ENCODE measurements around the gene PLXNA4. TPM values are rescaled to one million over a fixed set of nuclear protein-coding genes. Genes with fewer than 3 reads are reported as not detected.

PLXNA4 gene
- polyA plus RNA-seq, 1 donor (not counting 4 experiments of a cell fraction or from before 2014, with no cell fraction given): 0.01 TPM

- Histone ChIP-seq H3K4me2 (ENCODE audit: control insufficient read depth, extremely low read depth, insufficient read depth, low read depth, low read length) (no peak overlapping the region), H3K27me3 (ENCODE audit: control insufficient read depth, extremely low read depth, insufficient read depth, low read length) (peaks cover 9% of the 10 kb centered on the region), H2AFZ (ENCODE audit: control insufficient read depth, low read length) (no peak overlapping the region), H3K4me1 (ENCODE audit: control insufficient read depth, extremely low read depth, insufficient read depth, low read length) (no peaks in the 10 kb centered on the region), H3K79me2 (ENCODE audit: control insufficient read depth, insufficient read depth, low read length) (no peaks in the 10 kb centered on the region), H4K20me1 (ENCODE audit: control insufficient read depth, extremely low read depth, insufficient read depth, low read length) (no peaks in the 10 kb centered on the region), H3K9me3 (ENCODE audit: control insufficient read depth, low read depth, low read length) (no peaks in the 10 kb centered on the region), H3K4me3 (ENCODE audit: control insufficient read depth in 2 of 3, extremely low read depth in 1 of 3, insufficient read depth in 2 of 3, low read depth in 1 of 3, low read length in 3 of 3) (no peak overlapping the region), H3K9ac (ENCODE audit: control insufficient read depth, extremely low read depth, insufficient read depth, low read length) (no peak overlapping the region), H3K36me3 (ENCODE audit: control insufficient read depth in 2 of 2, extremely low read depth in 1 of 2, insufficient read depth in 2 of 2, low read length in 2 of 2) (no peaks in the 10 kb centered on the region), H3K9me1 (ENCODE audit: control insufficient read depth, extremely low read depth, insufficient read depth, low read length) (no peaks in the 10 kb centered on the region), H3K27ac (ENCODE audit: control insufficient read depth, insufficient read depth, low read length) (no peak overlapping the region)
- FAIRE-seq (no peak), DNase-seq (ENCODE audit: low read depth, low spot score) (no peak)
- dilution Hi-C loops (cut with MboI; ENCODE audit: extremely low pct_ligation_motif_present, low sequenced_read_pairs): no loop called here
- TF ChIP-seq EZH2 (IDR thresholded peaks at IDR 0.05; ENCODE audit: low read length): no peak
- TF ChIP-seq, protein P1, sequence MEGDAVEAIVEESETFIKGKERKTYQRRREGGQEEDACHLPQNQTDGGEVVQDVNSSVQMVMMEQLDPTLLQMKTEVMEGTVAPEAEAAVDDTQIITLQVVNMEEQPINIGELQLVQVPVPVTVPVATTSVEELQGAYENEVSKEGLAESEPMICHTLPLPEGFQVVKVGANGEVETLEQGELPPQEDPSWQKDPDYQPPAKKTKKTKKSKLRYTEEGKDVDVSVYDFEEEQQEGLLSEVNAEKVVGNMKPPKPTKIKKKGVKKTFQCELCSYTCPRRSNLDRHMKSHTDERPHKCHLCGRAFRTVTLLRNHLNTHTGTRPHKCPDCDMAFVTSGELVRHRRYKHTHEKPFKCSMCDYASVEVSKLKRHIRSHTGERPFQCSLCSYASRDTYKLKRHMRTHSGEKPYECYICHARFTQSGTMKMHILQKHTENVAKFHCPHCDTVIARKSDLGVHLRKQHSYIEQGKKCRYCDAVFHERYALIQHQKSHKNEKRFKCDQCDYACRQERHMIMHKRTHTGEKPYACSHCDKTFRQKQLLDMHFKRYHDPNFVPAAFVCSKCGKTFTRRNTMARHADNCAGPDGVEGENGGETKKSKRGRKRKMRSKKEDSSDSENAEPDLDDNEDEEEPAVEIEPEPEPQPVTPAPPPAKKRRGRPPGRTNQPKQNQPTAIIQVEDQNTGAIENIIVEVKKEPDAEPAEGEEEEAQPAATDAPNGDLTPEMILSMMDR (optimal IDR thresholded peaks at IDR 0.05 in 1 of 3, IDR thresholded peaks at IDR 0.05 in 1 of 3, conservative IDR thresholded peaks at IDR 0.05 in 1 of 3; ENCODE audit: extremely low read depth in 1 of 3, insufficient read depth in 2 of 3, low read length in 3 of 3): no peak
Measured at GRCh38 chr7:132311733-132312132, 264.5 kb downstream of the PLXNA4 start.

GRCh38 chr7:132309102-132309805 is 267.0 kb downstream of the PLXNA4 start:
- Histone ChIP-seq H2AFZ (ENCODE audit: control insufficient read depth, low read length) (no peak overlapping the region), H3K9ac (ENCODE audit: control insufficient read depth, extremely low read depth, insufficient read depth, low read length) (no peak overlapping the region), H3K9me3 (ENCODE audit: control insufficient read depth, low read depth, low read length) (no peaks in the 10 kb centered on the region), H4K20me1 (ENCODE audit: control insufficient read depth, extremely low read depth, insufficient read depth, low read length) (no peaks in the 10 kb centered on the region), H3K36me3 (ENCODE audit: control insufficient read depth in 2 of 2, extremely low read depth in 1 of 2, insufficient read depth in 2 of 2, low read length in 2 of 2) (no peaks in the 10 kb centered on the region), H3K27ac (ENCODE audit: control insufficient read depth, insufficient read depth, low read length) (no peak overlapping the region), H3K4me3 (ENCODE audit: control insufficient read depth in 2 of 3, extremely low read depth in 1 of 3, insufficient read depth in 2 of 3, low read depth in 1 of 3, low read length in 3 of 3) (no peak overlapping the region), H3K9me1 (ENCODE audit: control insufficient read depth, extremely low read depth, insufficient read depth, low read length) (no peaks in the 10 kb centered on the region), H3K4me1 (ENCODE audit: control insufficient read depth, extremely low read depth, insufficient read depth, low read length) (no peaks in the 10 kb centered on the region), H3K79me2 (ENCODE audit: control insufficient read depth, insufficient read depth, low read length) (no peaks in the 10 kb centered on the region), H3K4me2 (ENCODE audit: control insufficient read depth, extremely low read depth, insufficient read depth, low read depth, low read length) (no peak overlapping the region), H3K27me3 (ENCODE audit: control insufficient read depth, extremely low read depth, insufficient read depth, low read length) (peaks cover 6% of the 10 kb centered on the region)
- FAIRE-seq: no peak
- DNase-seq (ENCODE audit: low read depth, low spot score): no peak
- TF ChIP-seq EZH2 (IDR thresholded peaks at IDR 0.05; ENCODE audit: low read length): no peak
- TF ChIP-seq, protein P1 (optimal IDR thresholded peaks at IDR 0.05 in 1 of 3, IDR thresholded peaks at IDR 0.05 in 1 of 3, conservative IDR thresholded peaks at IDR 0.05 in 1 of 3; ENCODE audit: extremely low read depth in 1 of 3, insufficient read depth in 2 of 3, low read length in 3 of 3): no peak
- dilution Hi-C loops (cut with MboI; ENCODE audit: extremely low pct_ligation_motif_present, low sequenced_read_pairs): no loop called here

Data from keratinocyte (primary cell).